Measurements from ENCODE around the gene STK39.
"Not testable (repeated sequence)": the region's sequence is repeated elsewhere in the genome, so short reads cannot be mapped to it uniquely, and the experiment has no call there.

The STK39 gene

DNA sequence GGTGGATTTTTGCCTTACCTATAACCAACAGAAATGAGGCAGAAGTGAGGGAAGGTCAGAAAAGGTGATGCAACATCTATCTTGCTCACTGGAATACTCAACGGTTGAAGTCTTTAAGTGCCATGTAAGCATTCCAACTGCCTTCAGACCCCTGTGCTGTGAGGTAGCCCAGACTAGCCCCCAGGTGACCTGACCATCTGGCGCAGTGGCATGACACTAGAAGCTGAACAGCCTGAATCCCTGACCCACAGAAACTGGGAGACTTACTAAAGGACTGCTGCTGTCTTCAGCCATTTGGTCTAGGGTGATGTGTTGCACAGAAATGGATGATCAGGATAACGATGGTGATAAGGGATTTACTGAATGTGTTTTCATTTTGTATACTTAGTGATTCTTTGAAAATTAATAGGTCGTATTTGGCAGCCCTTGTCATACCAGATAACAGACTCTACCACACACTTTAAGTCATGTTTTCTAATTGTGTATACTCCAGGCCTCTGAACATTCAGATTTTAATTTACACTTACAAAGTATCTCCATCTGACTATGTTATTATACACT lies 161.5 kb downstream of the STK39 start:
- H3K4me1 ChIP-seq (ENCODE audit: insufficient read depth, low read length), result peaks cover 5% of the 10 kb centered on the region
- H3K9me3 ChIP-seq (ENCODE audit: low read length), result no peaks in the 10 kb centered on the region
- no peaks in the 10 kb centered on the region for H3K36me3 ChIP-seq (ENCODE audit: insufficient read depth, low read length)
- H3K4me3 ChIP-seq (ENCODE audit: low read length), result no peak overlapping the region
- H2AFZ ChIP-seq (ENCODE audit: low read depth, low read length), result no peak overlapping the region
- H3K27me3 ChIP-seq (ENCODE audit: insufficient read depth, low read length), result no peaks in the 10 kb centered on the region

DNA sequence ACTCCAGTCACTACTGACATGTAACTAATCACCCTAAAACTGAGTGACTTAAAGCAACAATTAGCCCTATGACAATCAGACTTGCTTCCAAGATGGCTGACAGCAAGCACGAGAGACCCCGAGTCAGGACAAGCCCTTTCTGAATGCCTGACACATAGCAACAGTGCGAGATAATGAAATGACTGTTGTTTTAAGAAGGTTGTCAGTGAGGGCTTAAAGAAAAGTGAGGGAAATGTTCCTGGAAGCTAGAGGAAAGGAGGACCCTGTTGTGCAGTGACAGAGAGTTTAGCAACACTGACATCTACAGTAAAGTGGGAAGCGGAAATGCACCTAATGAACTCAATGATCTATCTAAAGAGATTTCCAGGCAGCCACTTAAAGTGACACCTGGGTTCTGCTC lies 163.1 kb downstream of the STK39 start:
- Histone ChIP-seq H3K9me3 (ENCODE audit: low read length) (peaks cover 2% of the 10 kb centered on the region), H3K4me3 (ENCODE audit: low read length) (no peak overlapping the region), H3K4me1 (ENCODE audit: insufficient read depth, low read length) (peaks cover 5% of the 10 kb centered on the region), H3K36me3 (ENCODE audit: insufficient read depth, low read length) (no peaks in the 10 kb centered on the region), H2AFZ (ENCODE audit: low read depth, low read length) (no peak overlapping the region), H3K27me3 (ENCODE audit: insufficient read depth, low read length) (no peaks in the 10 kb centered on the region)

DNA sequence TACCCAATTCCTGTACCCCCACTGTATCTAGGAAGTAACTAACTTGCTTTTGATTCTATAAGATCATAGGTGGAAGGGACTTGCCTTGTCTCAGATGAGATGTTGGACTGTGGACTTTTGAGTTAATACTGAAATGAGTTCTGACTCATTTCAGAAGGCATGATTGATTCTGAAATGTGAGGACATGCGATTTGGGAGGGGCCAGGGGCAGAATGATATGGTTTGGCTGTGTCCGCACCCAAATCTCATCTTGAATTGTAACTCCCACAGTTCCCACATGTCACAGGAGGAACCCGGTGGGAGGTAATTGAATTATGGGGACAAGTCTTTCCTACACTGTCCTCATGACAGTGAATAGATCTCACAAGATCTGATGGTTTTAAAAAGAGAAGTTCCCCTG lies 165.9 kb downstream of the STK39 start:
- H3K36me3 ChIP-seq (ENCODE audit: insufficient read depth, low read length); H3K4me3 ChIP-seq (ENCODE audit: low read length); H3K9me3 ChIP-seq (ENCODE audit: low read length); H2AFZ ChIP-seq (ENCODE audit: low read depth, low read length); H3K4me1 ChIP-seq (ENCODE audit: insufficient read depth, low read length); H3K27me3 ChIP-seq (ENCODE audit: insufficient read depth, low read length): not testable (repeated sequence)

DNA sequence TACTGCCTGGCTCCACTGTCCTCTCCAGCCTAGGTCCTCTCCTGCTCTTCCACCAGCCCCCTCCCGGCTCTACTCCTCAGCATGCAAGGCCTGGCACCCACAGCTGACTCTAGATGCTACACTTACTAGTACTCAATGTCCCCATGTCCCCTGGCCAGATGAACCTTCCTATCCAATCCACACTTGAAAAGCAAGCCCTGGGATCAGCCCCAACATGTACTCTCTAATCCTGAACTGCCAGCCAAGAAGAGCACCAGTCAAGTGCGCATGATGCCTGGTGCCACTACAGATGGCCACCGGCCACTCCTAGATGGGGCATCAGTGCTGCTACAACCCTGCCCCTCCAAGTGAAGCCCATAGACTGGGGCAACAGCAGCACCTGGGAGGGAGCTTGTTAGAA lies 168.2 kb downstream of the STK39 start:
- H3K27me3 ChIP-seq (ENCODE audit: insufficient read depth, low read length), result no peaks in the 10 kb centered on the region
- peaks cover 14% of the 10 kb centered on the region for H3K36me3 ChIP-seq (ENCODE audit: insufficient read depth, low read length)
- no peak overlapping the region for H3K4me3 ChIP-seq (ENCODE audit: low read length)
- no peak overlapping the region for H2AFZ ChIP-seq (ENCODE audit: low read depth, low read length)
- peaks cover 2% of the 10 kb centered on the region for H3K9me3 ChIP-seq (ENCODE audit: low read length)
- H3K4me1 ChIP-seq (ENCODE audit: insufficient read depth, low read length), result peaks cover 3% of the 10 kb centered on the region

DNA sequence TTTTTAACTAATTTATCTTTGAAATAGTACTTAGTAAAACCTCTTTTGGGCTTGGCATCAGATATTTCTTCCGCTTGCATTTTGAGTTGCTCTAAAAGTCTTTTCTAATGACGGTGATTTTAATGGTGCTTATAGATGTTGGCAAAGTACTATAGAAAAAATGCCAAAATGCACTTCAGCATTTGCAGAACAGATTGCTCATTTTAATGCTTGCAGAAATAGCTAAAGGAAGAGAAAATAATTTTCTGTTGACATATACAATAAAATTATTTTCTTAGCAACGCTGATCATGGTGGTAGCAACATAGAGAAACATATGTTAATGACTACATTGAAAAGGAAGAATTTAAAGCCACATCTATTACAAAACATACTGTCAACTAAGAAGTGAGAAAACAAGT lies 170.7 kb downstream of the STK39 start:
- Histone ChIP-seq H3K9me3 (ENCODE audit: low read length) (peaks cover 2% of the 10 kb centered on the region), H3K27me3 (ENCODE audit: insufficient read depth, low read length) (no peaks in the 10 kb centered on the region), H3K4me1 (ENCODE audit: insufficient read depth, low read length) (no peaks in the 10 kb centered on the region), H3K36me3 (ENCODE audit: insufficient read depth, low read length) (peaks cover 31% of the 10 kb centered on the region), H3K4me3 (ENCODE audit: low read length) (no peak overlapping the region), H2AFZ (ENCODE audit: low read depth, low read length) (no peak overlapping the region)

DNA sequence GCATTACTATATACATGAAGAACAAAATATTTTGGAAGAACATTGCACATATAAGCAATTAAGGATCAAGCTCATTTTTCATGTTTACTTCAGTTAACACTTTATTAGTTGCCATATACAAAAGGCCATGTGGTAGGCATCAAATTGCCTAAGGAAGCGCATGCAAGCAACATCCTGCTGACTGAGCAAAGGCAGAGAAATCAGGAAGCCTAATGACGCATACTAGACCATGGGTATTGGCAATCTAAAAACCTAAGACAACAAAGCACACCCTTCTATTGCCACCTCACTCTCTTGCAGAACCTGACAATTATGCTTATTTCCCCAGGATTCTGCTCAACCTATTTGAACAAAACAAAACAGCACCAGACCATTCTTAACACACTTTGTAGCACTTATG lies 171.9 kb downstream of the STK39 start:
- no peaks in the 10 kb centered on the region for H3K4me1 ChIP-seq (ENCODE audit: insufficient read depth, low read length)
- H3K9me3 ChIP-seq (ENCODE audit: low read length), result no peaks in the 10 kb centered on the region
- H2AFZ ChIP-seq (ENCODE audit: low read depth, low read length), result no peak overlapping the region
- H3K27me3 ChIP-seq (ENCODE audit: insufficient read depth, low read length), result no peaks in the 10 kb centered on the region
- H3K4me3 ChIP-seq (ENCODE audit: low read length), result no peak overlapping the region
- peaks cover 37% of the 10 kb centered on the region for H3K36me3 ChIP-seq (ENCODE audit: insufficient read depth, low read length)

DNA sequence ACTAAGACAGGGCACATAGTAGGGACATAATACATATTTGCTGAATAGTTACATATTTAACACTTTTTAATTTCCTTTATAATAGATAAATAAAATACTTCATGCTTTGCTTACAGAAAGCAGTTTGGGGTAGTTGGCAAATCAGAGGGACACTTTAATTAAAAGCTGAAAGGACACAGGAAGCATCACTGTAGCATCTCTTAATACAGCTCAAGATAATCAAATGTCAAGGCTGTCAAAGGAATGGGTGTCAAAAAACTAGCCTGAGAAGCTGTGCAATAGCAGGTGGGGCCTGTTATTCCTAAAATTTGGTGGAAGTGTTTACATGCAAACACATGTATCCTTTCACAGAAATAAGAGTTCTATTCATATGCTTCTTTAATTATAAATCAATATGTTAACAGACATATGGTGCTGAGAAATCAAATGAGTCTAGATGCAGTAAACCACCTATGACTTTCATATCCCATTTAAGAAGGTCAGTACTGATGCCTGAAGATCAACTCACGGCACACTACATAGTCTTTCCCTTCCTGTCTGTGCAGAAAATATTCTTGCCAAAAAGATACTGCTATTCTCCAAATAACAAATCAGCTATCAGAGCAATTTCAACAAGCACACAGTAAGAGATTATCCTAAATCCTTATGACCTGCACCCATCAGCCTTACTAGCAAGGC lies 174.6 kb downstream of the STK39 start:
- H3K27me3 ChIP-seq (ENCODE audit: insufficient read depth, low read length), result no peaks in the 10 kb centered on the region
- no peaks in the 10 kb centered on the region for H3K9me3 ChIP-seq (ENCODE audit: low read length)
- H3K4me1 ChIP-seq (ENCODE audit: insufficient read depth, low read length), result no peaks in the 10 kb centered on the region
- peaks cover 49% of the 10 kb centered on the region for H3K36me3 ChIP-seq (ENCODE audit: insufficient read depth, low read length)
- H2AFZ ChIP-seq (ENCODE audit: low read depth, low read length), result no peak overlapping the region
- no peak overlapping the region for H3K4me3 ChIP-seq (ENCODE audit: low read length)

DNA sequence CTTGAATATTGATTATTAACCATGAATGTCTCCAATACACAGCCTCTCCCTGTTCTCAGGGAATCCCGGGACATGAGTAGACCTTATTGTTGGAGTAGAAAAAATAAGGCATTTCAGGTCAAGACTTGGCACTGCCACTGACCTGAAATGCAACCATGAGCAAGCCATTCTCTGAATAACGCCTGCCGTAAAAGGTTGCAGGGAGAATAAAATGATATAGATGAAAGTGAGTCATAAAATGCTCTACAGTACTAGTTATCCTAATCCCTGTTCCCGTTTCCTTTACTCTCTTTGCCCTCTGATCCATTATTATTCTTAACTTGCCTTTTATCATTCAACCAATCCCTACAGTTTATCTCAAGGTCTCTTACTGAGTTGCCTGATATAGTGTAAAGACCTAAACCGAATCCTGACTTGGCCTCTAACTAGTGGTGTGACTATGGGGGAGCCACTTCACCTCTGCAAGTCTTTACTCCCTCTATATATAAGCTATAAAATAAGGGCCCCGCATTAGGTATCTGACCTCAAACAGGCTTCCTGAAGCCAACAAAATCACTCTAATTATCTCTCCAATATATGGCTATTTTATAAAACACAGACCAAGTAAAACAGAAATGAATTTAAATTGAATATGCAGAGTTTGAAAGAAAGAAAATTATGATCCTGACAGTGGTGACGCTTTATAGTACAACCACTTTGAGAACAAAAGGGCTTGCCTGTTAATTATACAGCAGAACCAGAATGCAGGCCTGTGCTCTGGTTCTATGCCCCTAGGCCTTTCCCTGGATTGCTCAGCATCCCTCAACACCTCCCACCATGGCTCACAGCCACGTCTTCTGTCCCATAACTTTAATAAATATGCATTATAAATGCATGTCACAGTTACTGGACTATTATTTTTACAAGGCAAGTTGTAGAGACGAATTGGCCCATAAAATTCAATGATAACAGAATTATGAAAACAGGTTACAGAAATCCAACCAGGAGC lies 183.1 kb downstream of the STK39 start:
- Histone ChIP-seq H3K36me3 (ENCODE audit: insufficient read depth, low read length) (peaks cover 63% of the 10 kb centered on the region), H3K9me3 (ENCODE audit: low read length) (peaks cover 3% of the 10 kb centered on the region), H2AFZ (ENCODE audit: low read depth, low read length) (no peak overlapping the region), H3K4me1 (ENCODE audit: insufficient read depth, low read length) (no peaks in the 10 kb centered on the region), H3K4me3 (ENCODE audit: low read length) (no peak overlapping the region), H3K27me3 (ENCODE audit: insufficient read depth, low read length) (no peaks in the 10 kb centered on the region)

DNA sequence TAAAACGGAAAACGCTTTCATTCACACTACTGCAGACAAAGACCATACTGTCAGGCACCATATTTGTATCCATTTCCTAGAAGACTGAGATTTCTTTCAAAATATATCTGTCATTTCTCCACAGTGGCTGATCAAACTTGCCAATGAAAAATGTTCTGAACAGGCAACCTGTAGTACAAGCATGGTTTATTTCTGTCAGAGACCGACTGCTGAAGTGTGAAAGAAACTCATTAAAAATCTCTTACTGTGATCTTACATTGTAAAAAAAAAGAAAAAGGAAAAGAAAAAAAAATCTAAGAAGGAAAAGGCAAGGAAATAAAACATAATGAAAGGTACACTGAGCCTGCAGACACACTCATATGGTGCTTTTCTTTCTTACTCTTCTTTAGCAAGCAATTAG lies 184.5 kb downstream of the STK39 start:
- H2AFZ ChIP-seq (ENCODE audit: low read depth, low read length), result no peak overlapping the region
- H3K4me3 ChIP-seq (ENCODE audit: low read length), result no peak overlapping the region
- peaks cover 3% of the 10 kb centered on the region for H3K9me3 ChIP-seq (ENCODE audit: low read length)
- H3K4me1 ChIP-seq (ENCODE audit: insufficient read depth, low read length), result no peaks in the 10 kb centered on the region
- peaks cover 69% of the 10 kb centered on the region for H3K36me3 ChIP-seq (ENCODE audit: insufficient read depth, low read length)
- H3K27me3 ChIP-seq (ENCODE audit: insufficient read depth, low read length), result no peaks in the 10 kb centered on the region

DNA sequence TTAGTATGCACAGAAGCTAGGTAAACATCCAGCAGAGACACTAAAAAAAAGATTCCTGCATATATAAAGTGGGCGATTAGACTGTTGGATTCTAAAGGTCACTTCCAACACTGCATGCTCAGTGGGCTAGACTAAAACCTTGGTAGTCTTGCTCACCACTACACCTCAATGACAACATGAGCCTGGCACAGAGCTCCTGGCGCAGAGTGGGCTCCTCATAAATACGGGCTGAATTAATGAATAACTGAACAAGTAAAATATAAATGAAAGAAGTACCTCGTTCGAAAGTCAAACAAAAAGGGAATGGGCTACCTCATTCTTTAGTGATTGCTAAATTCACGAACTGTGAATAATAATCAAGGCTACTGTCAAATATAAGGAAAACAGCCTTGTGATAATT lies 185.3 kb downstream of the STK39 start:
- H3K4me3 ChIP-seq (ENCODE audit: low read length), result no peak overlapping the region
- H3K36me3 ChIP-seq (ENCODE audit: insufficient read depth, low read length), result peaks cover 67% of the 10 kb centered on the region
- no peaks in the 10 kb centered on the region for H3K9me3 ChIP-seq (ENCODE audit: low read length)
- H3K4me1 ChIP-seq (ENCODE audit: insufficient read depth, low read length), result no peaks in the 10 kb centered on the region
- H2AFZ ChIP-seq (ENCODE audit: low read depth, low read length), result no peak overlapping the region
- H3K27me3 ChIP-seq (ENCODE audit: insufficient read depth, low read length), result no peaks in the 10 kb centered on the region

DNA sequence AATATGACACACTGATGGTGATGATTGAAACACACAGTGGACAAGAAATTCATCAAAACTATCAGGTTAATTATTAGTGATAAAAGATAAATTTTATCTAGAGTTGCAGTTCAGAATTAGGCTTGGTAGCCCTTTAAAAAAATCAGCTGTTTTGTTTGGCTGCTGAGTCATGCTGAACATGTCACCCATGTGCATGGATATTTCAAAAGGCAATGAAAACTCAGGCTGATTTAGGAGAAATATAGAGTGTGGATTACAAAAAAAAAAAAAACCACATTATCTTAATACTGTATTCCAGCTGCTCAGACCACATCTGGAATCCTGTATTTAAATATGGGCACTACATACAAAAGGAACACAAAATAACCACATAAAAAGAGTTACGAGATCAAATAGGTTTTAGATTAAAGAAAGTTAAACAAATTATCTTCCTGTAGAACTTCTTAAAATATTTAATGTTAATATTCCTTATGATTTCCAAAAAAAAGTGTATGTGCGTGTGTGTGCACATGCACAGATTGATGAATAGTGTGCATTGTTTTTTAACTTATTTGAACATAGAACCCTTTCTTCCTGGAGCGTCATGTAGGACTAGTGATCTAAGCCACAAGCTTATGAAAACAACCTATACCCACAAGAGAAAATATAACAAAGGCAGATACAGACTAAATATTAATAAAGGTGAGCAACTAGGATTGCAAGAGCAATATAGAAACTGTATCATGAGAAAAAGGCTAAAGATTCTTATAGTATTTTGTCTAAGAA lies 186.2 kb downstream of the STK39 start:
- H3K9me3 ChIP-seq (ENCODE audit: low read length), result no peaks in the 10 kb centered on the region

DNA sequence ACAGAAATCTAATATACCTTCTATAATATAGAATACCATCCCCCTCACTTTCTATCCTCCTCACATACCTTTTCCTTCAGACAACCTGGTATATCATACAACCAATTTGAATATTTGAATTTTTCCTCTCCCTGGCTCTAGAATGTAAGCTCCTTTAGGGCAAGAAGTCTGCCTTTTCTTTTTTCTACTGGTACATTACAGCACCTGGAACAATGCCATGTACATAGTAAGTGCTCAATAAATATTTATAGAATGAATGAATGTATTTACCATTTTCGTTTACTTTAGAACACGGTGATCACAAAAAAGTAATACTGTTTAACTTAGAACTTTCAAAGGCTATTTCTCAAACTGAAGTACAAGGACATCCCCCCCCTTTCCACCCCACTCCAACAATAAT lies 187.6 kb downstream of the STK39 start:
- Histone ChIP-seq H3K4me1 (ENCODE audit: insufficient read depth, low read length) (peaks cover 2% of the 10 kb centered on the region), H3K27me3 (ENCODE audit: insufficient read depth, low read length) (no peaks in the 10 kb centered on the region), H3K4me3 (ENCODE audit: low read length) (no peak overlapping the region), H2AFZ (ENCODE audit: low read depth, low read length) (no peak overlapping the region), H3K36me3 (ENCODE audit: insufficient read depth, low read length) (peaks cover 63% of the 10 kb centered on the region), H3K9me3 (ENCODE audit: low read length) (no peaks in the 10 kb centered on the region)

More for the DNA sequence above, 186.2 kb downstream of the STK39 start:
- Histone ChIP-seq H3K27me3 (ENCODE audit: insufficient read depth, low read length) (no peaks in the 10 kb centered on the region), H3K4me3 (ENCODE audit: low read length) (no peak overlapping the region), H3K36me3 (ENCODE audit: insufficient read depth, low read length) (peaks cover 70% of the 10 kb centered on the region), H3K4me1 (ENCODE audit: insufficient read depth, low read length) (no peaks in the 10 kb centered on the region), H2AFZ (ENCODE audit: low read depth, low read length) (no peak overlapping the region)

DNA sequence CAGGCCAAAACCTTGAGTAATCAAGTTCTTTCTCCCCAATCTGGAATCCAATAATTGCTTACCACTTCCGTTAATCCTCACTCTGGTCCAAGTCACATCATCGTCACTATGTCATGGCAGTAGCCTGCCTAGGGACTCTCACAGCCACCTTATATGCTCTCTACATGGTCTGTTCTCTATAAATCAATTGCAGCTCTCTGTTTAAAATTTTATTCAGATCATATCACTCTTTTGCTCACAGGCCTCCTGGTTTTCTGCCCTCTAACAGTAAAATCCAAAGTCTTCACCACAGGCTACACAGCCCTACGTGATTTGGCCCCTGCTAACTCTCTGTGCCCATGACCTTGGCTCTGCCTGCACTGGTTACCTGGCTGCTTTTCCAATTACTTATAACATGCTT lies 188.7 kb downstream of the STK39 start:
- Histone ChIP-seq H3K4me1 (ENCODE audit: insufficient read depth, low read length) (peaks cover 4% of the 10 kb centered on the region), H2AFZ (ENCODE audit: low read depth, low read length) (no peak overlapping the region), H3K36me3 (ENCODE audit: insufficient read depth, low read length) (peaks cover 56% of the 10 kb centered on the region), H3K9me3 (ENCODE audit: low read length) (no peaks in the 10 kb centered on the region), H3K27me3 (ENCODE audit: insufficient read depth, low read length) (no peaks in the 10 kb centered on the region), H3K4me3 (ENCODE audit: low read length) (no peak overlapping the region)
